Smooth muscle cell (in vitro differentiated cells): Measurements from ENCODE around the gene DAPK1. TPM values are rescaled to one million over a fixed set of nuclear protein-coding genes. Genes with fewer than 3 reads are reported as not detected.

ENCODE experiments used
- DNase-seq: peaks from one replicate; lab custom pipeline; 2025; ENCODE audit not compliant: unreplicated experiment; lab: John Stamatoyannopoulos, UW
- H2AFZ ChIP-seq: fragments of 200-600 bp; sonication (generic); 2 replicates; pipeline ENCODE4 v1.6.0; 2016; ENCODE audit warnings: antibody characterized with exemption, low read depth, mild to moderate bottlenecking
- H3F3A ChIP-seq: fragments of 200-600 bp; sonication (generic); 2 replicates; pipeline ENCODE4 v1.6.0; 2017; ENCODE audit warnings: antibody characterized with exemption, low read depth
- H3K27ac ChIP-seq: fragments of 200-600 bp; sonication (generic); 2 replicates; pipeline ENCODE4 v1.5.1; 2016; ENCODE audit warnings: low read depth, mild to moderate bottlenecking
- H3K27me3 ChIP-seq: fragments of 200-600 bp; sonication (generic); 2 replicates; pipeline ENCODE4 v1.6.1; 2016; ENCODE audit warnings: low read depth, mild to moderate bottlenecking
- H3K36me3 ChIP-seq: fragments of 200-600 bp; sonication (generic); 2 replicates; pipeline ENCODE4 v1.5.1; 2016; ENCODE audit warnings: low read depth
- H3K4me1 ChIP-seq: fragments of 200-600 bp; sonication (generic); 2 replicates; pipeline ENCODE4 v1.5.1; 2016; ENCODE audit warnings: low read depth
- H3K4me2 ChIP-seq: fragments of 200-600 bp; sonication (generic); 2 replicates; pipeline ENCODE4 v1.6.0; 2016; ENCODE audit warnings: mild to moderate bottlenecking
- H3K4me3 ChIP-seq: fragments of 200-600 bp; sonication (generic); 2 replicates; pipeline ENCODE4 v1.5.1; 2016; ENCODE audit warnings: mild to moderate bottlenecking
- H3K79me2 ChIP-seq: fragments of 200-600 bp; sonication (generic); 2 replicates; pipeline ENCODE4 v1.6.0; 2016; ENCODE audit warnings: low read depth, mild to moderate bottlenecking
- H3K9ac ChIP-seq: fragments of 200-600 bp; sonication (generic); 2 replicates; pipeline ENCODE4 v1.6.0; 2016; ENCODE audit warnings: low read depth
- H3K9me3 ChIP-seq: fragments of 200-600 bp; sonication (generic); replicated peaks from 2 replicates; pipeline ENCODE4 v1.5.1; 2016; ENCODE audit warnings: low read depth
- H4K20me1 ChIP-seq: fragments of 200-600 bp; sonication (generic); 2 replicates; pipeline ENCODE4 v1.6.0; 2016; ENCODE audit warnings: low read depth
- WGBS: methylation state at CpG from one replicate; pipeline ENCODE4 v1.1.7; 2016; ENCODE audit warnings: low lambda C conversion rate; 5-methylcytosine and 5-hydroxymethylcytosine counted together
- polyA plus RNA-seq: library from polyadenylated mRNA; unstranded; fragments of >200 nt; fragmentation: Nextera tagmentation; extraction: Ambion mirVana; gene quantifications from 2 replicates; pipeline ENCODE4 v1.2.1, GENCODE V29; 2016
- total RNA-seq: library from RNA; depleted of rRNA; stranded (reverse); fragments of >200 nt; gene quantifications from 2 replicates; pipeline ENCODE4 v1.2.3, GENCODE V29; 2014
- TF ChIP-seq, protein P1 (sequence below): fragments of 200-600 bp; sonication (generic); IDR thresholded peaks from 2 replicates; pipeline ENCODE4 v1.5.1; 2017; ENCODE audit warnings: borderline replicate concordance, mild to moderate bottlenecking, antibody characterized with exemption; ENCODE audit not compliant: insufficient read depth, poor library complexity, severe bottlenecking

Gene DAPK1
- total and polyA plus RNA-seq, 2 experiments from 2014 or later, result 12.6 to 20.3 TPM

DNA sequence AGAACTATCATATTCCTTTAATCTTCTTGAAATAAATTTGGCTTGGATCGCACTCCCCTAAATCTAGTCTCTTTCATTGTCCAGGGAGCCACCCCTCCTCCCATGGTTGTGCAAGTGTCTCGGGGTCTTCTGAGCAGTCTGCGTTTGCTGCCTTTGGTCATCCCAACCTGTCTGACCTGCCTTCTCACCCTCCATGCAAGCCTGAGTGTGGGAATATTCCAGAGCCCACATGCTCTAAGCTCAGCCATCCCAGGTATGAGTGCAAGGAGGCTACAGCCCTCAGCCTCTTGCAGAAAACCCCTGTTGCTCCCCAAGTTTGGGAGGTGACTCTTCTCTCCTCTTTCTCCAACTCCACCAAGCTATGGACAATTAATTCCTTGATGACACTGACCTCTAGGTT lies 220.6 kb downstream of the DAPK1 start:
- TF ChIP-seq, protein P1, sequence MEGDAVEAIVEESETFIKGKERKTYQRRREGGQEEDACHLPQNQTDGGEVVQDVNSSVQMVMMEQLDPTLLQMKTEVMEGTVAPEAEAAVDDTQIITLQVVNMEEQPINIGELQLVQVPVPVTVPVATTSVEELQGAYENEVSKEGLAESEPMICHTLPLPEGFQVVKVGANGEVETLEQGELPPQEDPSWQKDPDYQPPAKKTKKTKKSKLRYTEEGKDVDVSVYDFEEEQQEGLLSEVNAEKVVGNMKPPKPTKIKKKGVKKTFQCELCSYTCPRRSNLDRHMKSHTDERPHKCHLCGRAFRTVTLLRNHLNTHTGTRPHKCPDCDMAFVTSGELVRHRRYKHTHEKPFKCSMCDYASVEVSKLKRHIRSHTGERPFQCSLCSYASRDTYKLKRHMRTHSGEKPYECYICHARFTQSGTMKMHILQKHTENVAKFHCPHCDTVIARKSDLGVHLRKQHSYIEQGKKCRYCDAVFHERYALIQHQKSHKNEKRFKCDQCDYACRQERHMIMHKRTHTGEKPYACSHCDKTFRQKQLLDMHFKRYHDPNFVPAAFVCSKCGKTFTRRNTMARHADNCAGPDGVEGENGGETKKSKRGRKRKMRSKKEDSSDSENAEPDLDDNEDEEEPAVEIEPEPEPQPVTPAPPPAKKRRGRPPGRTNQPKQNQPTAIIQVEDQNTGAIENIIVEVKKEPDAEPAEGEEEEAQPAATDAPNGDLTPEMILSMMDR, result no peak
- H3K4me2 ChIP-seq, result no peak overlapping the region
- 92% methylated on average over 3 of the region's 3 CpGs for WGBS
- H3K9ac ChIP-seq, result no peak overlapping the region
- H3K4me1 ChIP-seq, result peaks cover 11% of the 10 kb centered on the region
- no peaks in the 10 kb centered on the region for H3K9me3 ChIP-seq
- DNase-seq, result no peak
- no peaks in the 10 kb centered on the region for H4K20me1 ChIP-seq
- H2AFZ ChIP-seq, result no peak overlapping the region
- no peaks in the 10 kb centered on the region for H3K27me3 ChIP-seq
- no peak overlapping the region for H3K4me3 ChIP-seq
- peaks cover 11% of the 10 kb centered on the region for H3F3A ChIP-seq
- H3K27ac ChIP-seq, result no peak overlapping the region
- H3K36me3 ChIP-seq, result no peaks in the 10 kb centered on the region
- no peaks in the 10 kb centered on the region for H3K79me2 ChIP-seq

DNA sequence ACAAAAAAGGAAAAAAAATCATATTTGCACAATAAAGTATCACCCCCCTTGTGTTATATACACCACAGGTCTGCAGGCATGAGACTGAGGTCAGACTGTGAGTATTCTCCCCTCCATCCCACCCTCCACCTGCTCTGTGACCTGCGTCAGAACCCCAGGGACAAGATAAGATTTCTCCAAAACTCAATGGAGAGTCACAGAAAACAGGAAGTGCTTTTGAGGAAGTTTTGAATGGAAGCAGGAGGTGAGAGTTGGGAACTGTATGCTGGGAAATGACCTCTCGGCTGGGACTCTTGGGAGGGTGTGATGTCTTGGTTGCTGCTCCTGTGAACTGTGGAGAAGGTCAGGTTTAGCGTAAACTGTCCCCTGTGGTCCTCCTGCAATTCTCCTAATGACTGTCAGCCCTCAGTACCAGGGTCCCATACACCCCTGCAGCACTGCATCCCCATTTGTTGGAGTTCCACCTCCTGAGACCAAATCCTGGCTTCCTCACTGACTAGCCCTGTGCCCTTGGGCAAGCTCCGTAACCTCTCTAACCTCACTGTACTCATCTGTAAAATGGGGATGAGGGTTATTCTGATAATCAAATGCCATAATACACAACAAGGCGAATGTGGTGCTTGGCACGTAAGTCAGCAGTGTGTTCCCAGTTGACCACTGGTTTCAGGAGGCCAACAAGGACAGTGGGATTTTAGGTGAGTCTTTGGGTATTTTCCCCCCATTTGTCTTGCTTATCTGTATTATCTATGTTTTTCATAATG lies 221.4 kb downstream of the DAPK1 start:
- over 99% methylated on average over 6 of the region's 6 CpGs for WGBS
- H3K9ac ChIP-seq, result no peak overlapping the region
- DNase-seq, result no peak

GRCh38 chr9:87720173-87720572 lies 222.5 kb downstream of the DAPK1 start:
- H3K79me2 ChIP-seq, result no peaks in the 10 kb centered on the region
- TF ChIP-seq, protein P1, result no peak
- H3K36me3 ChIP-seq, result no peaks in the 10 kb centered on the region
- no peaks in the 10 kb centered on the region for H3F3A ChIP-seq
- no peak overlapping the region for H3K27ac ChIP-seq
- no peaks in the 10 kb centered on the region for H3K27me3 ChIP-seq
- H3K4me1 ChIP-seq, result no peaks in the 10 kb centered on the region
- no peak overlapping the region for H3K9ac ChIP-seq
- 92% methylated on average over 2 of the region's 2 CpGs for WGBS
- H4K20me1 ChIP-seq, result no peaks in the 10 kb centered on the region
- no peak overlapping the region for H3K4me3 ChIP-seq
- H3K9me3 ChIP-seq, result no peaks in the 10 kb centered on the region
- no peak for DNase-seq
- no peak overlapping the region for H3K4me2 ChIP-seq
- no peak overlapping the region for H2AFZ ChIP-seq

More for the DNA sequence above, 221.4 kb downstream of the DAPK1 start:
- Histone ChIP-seq H3F3A (peaks cover 9% of the 10 kb centered on the region), H3K27me3 (no peaks in the 10 kb centered on the region), H3K9me3 (no peaks in the 10 kb centered on the region), H3K4me2 (no peak overlapping the region), H3K36me3 (no peaks in the 10 kb centered on the region), H3K4me3 (no peak overlapping the region), H4K20me1 (no peaks in the 10 kb centered on the region), H3K4me1 (peaks cover 8% of the 10 kb centered on the region), H3K79me2 (no peaks in the 10 kb centered on the region), H3K27ac (no peak overlapping the region), H2AFZ (no peak overlapping the region)
- TF ChIP-seq, protein P1, result no peak
